Gastrocnemius medialis (tissue), 4 donors: Measurements from ENCODE around the gene PRR5L. TPM values are rescaled to one million over a fixed set of nuclear protein-coding genes. Genes with fewer than 3 reads are reported as not detected.

Source experiments
- ATAC-seq, 2 donors: fragments of 150-250 bp; one replicate each; pipeline ENCODE4 v1.9.1; 2016
- DNase-seq, 2 donors: peaks; one replicate each; pipeline ENCODE4 v3.0.0-alpha.2; 2019
- H3K27ac ChIP-seq, 4 donors: fragments of 200-600 bp; sonication (generic); 1 replicate in 1 of 4; 2 replicates in 3 of 4; pipeline ENCODE4 v1.5.1; 2016 to 2018; ENCODE audit warnings: mild to moderate bottlenecking in 2 of 4, moderate library complexity in 1 of 4
- H3K27me3 ChIP-seq, 3 donors: fragments of 200-600 bp; sonication (generic) in 2 of 3; 1 replicate in 1 of 3; 2 replicates in 2 of 3; pipeline versions ENCODE4 v1.5.1 to v1.6.0; 2016 to 2019; ENCODE audit warnings: mild to moderate bottlenecking in 1 of 3, moderate library complexity in 1 of 3
- H3K36me3 ChIP-seq, 2 donors: fragments of 200-600 bp; sonication (generic) in 1 of 2; one replicate each; pipeline ENCODE4 v1.5.1; 2017 to 2018
- H3K4me1 ChIP-seq, 2 donors: fragments of 200-600 bp; sonication (generic) in 1 of 2; one replicate each; pipeline ENCODE4 v1.5.1; 2016 to 2017; ENCODE audit warnings: mild to moderate bottlenecking in 2 of 2
- H3K4me3 ChIP-seq, 4 donors: fragments of 200-600 bp; sonication (generic) in 3 of 4; 1 replicate in 1 of 4; 2 replicates in 3 of 4; pipeline ENCODE4 v1.5.1; 2016 to 2019; ENCODE audit warnings: mild to moderate bottlenecking in 2 of 4
- H3K9me3 ChIP-seq, 3 donors: fragments of 200-600 bp; sonication (generic) in 2 of 3; 1 replicate in 1 of 3; 2 replicates in 2 of 3; pipeline ENCODE4 v1.5.1; 2016 to 2019
- POLR2A ChIP-seq, 2 donors: fragments of 450-650 bp; IDR thresholded peaks; one replicate each; pipeline ENCODE4 v1.6.1; 2017; ENCODE audit warnings: antibody characterized with exemption in 2 of 2, mild to moderate bottlenecking in 2 of 2, moderate library complexity in 2 of 2
- in situ Hi-C, 4 donors: fragments of 200-750 bp; cut with MboI; loops; one replicate each; pipeline versions ENCODE4 v1.15.0 to v1.8.0; 2017; ENCODE audit warnings: low sequenced_read_pairs in 4 of 4
- intact Hi-C: fragments of 100-400 bp; cut with DNase I; formaldehyde crosslinking; loops from one replicate; pipeline ENCODE4 v1.15.1; 2023; ENCODE audit warnings: low total_unique reads
- total RNA-seq, 4 donors: library from RNA; depleted of rRNA; stranded (reverse); fragments of >200 nt; gene quantifications; one replicate each; pipeline versions ENCODE4 v1.1.0 to v1.2.3, GENCODE V29; 2016
- TF ChIP-seq, protein P1 (sequence below), 5 experiments: fragments of 450-650 bp in 3 of 5; fragments of 200-600 bp in 2 of 5; sonication (generic) in 2 of 5; IDR thresholded peaks in 4 of 5; conservative IDR thresholded peaks in 1 of 5; 1 replicate in 4 of 5; 2 replicates in 1 of 5; pipeline ENCODE4 v1.5.1; 2016 to 2019; ENCODE audit warnings: antibody characterized with exemption in 5 of 5, mild to moderate bottlenecking in 3 of 5, moderate library complexity in 3 of 5

The PRR5L gene
- total RNA-seq, 4 donors from 2014 or later: 0.46 to 3.2 (median 1.2) TPM

DNA sequence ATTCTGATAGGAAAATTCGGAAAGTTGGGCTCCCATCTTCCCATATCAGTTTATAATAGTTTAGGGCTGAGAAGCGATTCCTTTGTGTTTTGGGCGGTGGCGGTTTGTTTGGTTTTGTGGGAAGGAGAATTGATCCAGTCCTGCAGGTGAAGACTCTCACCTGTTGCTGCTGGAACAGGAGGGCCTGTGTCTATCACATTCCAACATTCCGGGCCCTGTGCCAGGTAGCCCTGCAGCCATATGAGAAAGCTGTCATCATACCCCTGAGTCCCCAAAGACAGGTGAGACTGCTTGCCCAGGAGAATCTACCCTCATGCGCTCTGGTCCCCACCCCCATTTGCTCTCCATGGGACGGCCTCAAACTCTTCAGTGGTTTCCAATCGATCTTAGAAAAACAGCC lies 151.9 kb downstream of the PRR5L start:
- Histone ChIP-seq H3K27ac (no peak overlapping the region), H3K27me3 (no peaks in the 10 kb centered on the region), H3K4me1 (peaks cover 6 to 7% of the 10 kb centered on the region in 2 donors), H3K36me3 (no peaks in the 10 kb centered on the region), H3K9me3 (no peaks in the 10 kb centered on the region), H3K4me3 (no peak overlapping the region)
- ATAC-seq (no peak), DNase-seq (no peak)
- in situ Hi-C loops: no loop called here
- TF ChIP-seq, protein P1, sequence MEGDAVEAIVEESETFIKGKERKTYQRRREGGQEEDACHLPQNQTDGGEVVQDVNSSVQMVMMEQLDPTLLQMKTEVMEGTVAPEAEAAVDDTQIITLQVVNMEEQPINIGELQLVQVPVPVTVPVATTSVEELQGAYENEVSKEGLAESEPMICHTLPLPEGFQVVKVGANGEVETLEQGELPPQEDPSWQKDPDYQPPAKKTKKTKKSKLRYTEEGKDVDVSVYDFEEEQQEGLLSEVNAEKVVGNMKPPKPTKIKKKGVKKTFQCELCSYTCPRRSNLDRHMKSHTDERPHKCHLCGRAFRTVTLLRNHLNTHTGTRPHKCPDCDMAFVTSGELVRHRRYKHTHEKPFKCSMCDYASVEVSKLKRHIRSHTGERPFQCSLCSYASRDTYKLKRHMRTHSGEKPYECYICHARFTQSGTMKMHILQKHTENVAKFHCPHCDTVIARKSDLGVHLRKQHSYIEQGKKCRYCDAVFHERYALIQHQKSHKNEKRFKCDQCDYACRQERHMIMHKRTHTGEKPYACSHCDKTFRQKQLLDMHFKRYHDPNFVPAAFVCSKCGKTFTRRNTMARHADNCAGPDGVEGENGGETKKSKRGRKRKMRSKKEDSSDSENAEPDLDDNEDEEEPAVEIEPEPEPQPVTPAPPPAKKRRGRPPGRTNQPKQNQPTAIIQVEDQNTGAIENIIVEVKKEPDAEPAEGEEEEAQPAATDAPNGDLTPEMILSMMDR (IDR thresholded peaks at IDR 0.05 in 4 of 5, conservative IDR thresholded peaks at IDR 0.05 in 1 of 5): no peak
- TF ChIP-seq POLR2A (IDR thresholded peaks at IDR 0.05): no peak
- intact Hi-C loops: no loop called here

DNA sequence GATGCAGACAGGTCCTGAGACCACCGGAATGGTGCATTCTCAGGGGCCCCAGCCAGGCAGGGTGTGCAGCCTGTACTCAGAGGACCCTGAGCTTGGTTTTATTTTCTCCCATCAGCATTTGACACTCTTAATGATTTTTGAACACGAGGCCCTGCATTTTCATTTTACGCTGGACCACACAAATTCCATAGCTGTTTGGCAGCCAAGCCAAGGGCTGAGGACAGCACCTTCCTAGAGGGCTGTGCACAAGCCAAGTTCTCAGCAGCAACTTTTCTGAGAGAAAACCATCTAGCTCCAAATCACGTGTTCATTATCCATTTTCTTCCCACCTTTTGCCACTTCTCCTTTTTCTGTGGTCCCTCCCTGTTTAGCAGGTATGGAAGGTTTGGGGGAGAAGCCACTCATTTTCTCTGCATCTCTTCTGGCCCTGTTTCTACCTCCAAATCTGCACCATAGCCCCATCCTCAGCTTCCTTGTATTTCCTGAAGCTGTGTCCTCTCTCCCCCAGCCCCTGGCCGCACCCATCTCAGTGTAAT lies 153.5 kb downstream of the PRR5L start:
- Histone ChIP-seq H3K36me3 (no peaks in the 10 kb centered on the region), H3K4me1 (peaks cover 6 to 7% of the 10 kb centered on the region in 2 donors), H3K9me3 (no peaks in the 10 kb centered on the region), H3K27me3 (no peaks in the 10 kb centered on the region), H3K27ac (no peak overlapping the region), H3K4me3 (no peak overlapping the region)
- TF ChIP-seq POLR2A (IDR thresholded peaks at IDR 0.05): no peak
- TF ChIP-seq, protein P1 (IDR thresholded peaks at IDR 0.05 in 4 of 5, conservative IDR thresholded peaks at IDR 0.05 in 1 of 5): no peak
- in situ Hi-C loops (no loop called here), intact Hi-C loops (no loop called here)
- DNase-seq (no peak), ATAC-seq (no peak)

DNA sequence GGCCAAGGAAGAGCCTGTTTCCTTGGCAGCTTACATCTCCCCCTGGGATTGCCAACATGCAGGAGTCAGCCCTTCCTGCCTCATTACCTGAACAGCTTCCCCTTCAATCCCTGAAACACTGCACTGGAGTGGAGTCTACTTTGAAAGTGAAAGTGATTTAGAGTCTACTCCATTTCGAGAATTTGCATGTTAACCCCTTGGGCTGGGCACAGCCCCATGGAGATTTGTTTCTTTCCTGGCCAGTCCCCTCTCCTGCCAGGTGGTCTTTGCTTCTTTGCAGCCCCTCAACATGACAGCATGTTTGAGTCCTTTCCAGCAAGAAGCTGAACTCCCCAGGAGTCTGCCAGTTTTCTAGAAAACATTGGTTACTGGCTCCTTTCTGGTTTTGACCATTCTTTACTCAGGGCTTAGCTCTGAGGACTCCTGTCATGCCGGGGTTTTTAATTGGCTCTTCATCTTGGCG lies 154.1 kb downstream of the PRR5L start:
- no peak overlapping the region for H3K27ac ChIP-seq
- H3K27me3 ChIP-seq: no peaks in the 10 kb centered on the region
- H3K4me1 ChIP-seq: peaks cover 7 to 8% of the 10 kb centered on the region in 2 donors
- H3K36me3 ChIP-seq: no peaks in the 10 kb centered on the region
- DNase-seq (no peak), ATAC-seq (no peak)
- TF ChIP-seq, protein P1 (IDR thresholded peaks at IDR 0.05 in 4 of 5, conservative IDR thresholded peaks at IDR 0.05 in 1 of 5): no peak
- TF ChIP-seq POLR2A (IDR thresholded peaks at IDR 0.05): no peak
- no peaks in the 10 kb centered on the region for H3K9me3 ChIP-seq
- in situ Hi-C loops (no loop called here), intact Hi-C loops (no loop called here)
- H3K4me3 ChIP-seq: no peak overlapping the region

DNA sequence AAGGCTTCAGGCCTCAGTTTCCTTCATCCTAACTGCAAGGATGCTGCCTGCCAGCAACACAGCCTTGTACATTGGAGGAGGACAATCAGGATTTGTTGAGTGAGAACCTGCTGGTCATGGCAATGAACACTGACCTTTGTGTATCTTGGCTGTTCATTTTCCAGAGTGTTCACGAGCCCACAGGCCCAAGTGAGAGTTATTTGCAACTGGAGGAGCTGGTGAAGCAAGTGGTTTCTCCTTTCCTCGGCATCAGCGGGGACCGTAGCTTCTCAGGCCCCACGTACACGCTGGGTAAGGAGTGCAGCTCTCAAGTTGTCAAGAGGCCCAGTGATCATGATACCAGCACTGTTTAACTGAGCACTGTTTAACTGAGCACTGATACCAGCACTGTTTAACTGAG lies 155.0 kb downstream of the PRR5L start:
- in situ Hi-C loops: no loop called here
- ATAC-seq (no peak), DNase-seq (no peak)
- no peaks in the 10 kb centered on the region for H3K9me3 ChIP-seq
- H3K36me3 ChIP-seq: no peaks in the 10 kb centered on the region
- no peak overlapping the region for H3K27ac ChIP-seq
- no peak overlapping the region for H3K4me3 ChIP-seq
- intact Hi-C loops: no loop called here
- peaks cover 9 to 14% of the 10 kb centered on the region in 2 donors for H3K4me1 ChIP-seq
- no peak for TF ChIP-seq POLR2A (IDR thresholded peaks at IDR 0.05)
- TF ChIP-seq, protein P1 (IDR thresholded peaks at IDR 0.05 in 4 of 5, conservative IDR thresholded peaks at IDR 0.05 in 1 of 5): no peak
- H3K27me3 ChIP-seq: no peaks in the 10 kb centered on the region

DNA sequence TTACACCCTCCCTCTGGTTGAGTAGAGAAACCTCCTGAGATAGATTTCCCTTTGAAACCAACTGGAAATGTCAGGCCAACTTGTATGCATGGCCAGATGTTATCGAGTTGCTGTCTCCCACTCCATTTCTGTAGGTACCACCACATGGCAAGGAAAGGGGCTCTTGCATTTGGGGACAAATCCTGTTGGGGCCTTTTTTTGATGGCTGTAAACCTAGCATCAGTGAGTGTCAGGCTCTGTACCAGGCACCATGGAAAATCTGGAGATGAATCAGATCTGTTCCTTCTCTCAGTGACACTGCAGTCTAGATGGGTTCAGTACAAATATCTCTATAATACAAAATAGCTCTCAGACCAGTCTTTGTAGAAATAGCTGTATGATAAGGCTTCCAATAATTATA lies 155.6 kb downstream of the PRR5L start:
- intact Hi-C loops: no loop called here

More for the DNA sequence above, 155.6 kb downstream of the PRR5L start:
- DNase-seq: no peak
- no peaks in the 10 kb centered on the region for H3K9me3 ChIP-seq
- no peak for TF ChIP-seq POLR2A (IDR thresholded peaks at IDR 0.05)
- TF ChIP-seq, protein P1 (IDR thresholded peaks at IDR 0.05 in 4 of 5, conservative IDR thresholded peaks at IDR 0.05 in 1 of 5): no peak
- in situ Hi-C loops: no loop called here
- H3K4me3 ChIP-seq: no peak overlapping the region
- ATAC-seq: no peak
- H3K27me3 ChIP-seq: no peaks in the 10 kb centered on the region
- peaks cover 15 to 20% of the 10 kb centered on the region in 2 donors for H3K4me1 ChIP-seq
- no peaks in the 10 kb centered on the region for H3K36me3 ChIP-seq
- H3K27ac ChIP-seq: no peak overlapping the region
